Mucosa of descending colon (tissue), 3 donors: ENCODE data around the gene CLTB. TPM values are rescaled to one million over a fixed set of nuclear protein-coding genes. Genes with fewer than 3 reads are reported as not detected.
A peak's percentile ranks its signal among the peaks of the same experiment; 100 is the strongest.

Experiments used
- ATAC-seq: fragments of 200-7000 bp; cut with Tn5 transposase; one replicate; pipeline ENCODE4 v1.9.1; 2020; ENCODE audit warnings: mild to moderate bottlenecking, moderate library complexity
- DNase-seq, 3 donors: peaks; one replicate each; pipeline ENCODE4 v3.0.0-alpha.2; 2020
- H3K36me3 ChIP-seq: fragments of 200-600 bp; one replicate; pipeline ENCODE4 v1.8.0; 2021; ENCODE audit warnings: low read depth, mild to moderate bottlenecking
- H3K4me1 ChIP-seq: fragments of 200-600 bp; one replicate; pipeline ENCODE4 v1.8.0; 2021; ENCODE audit warnings: low read depth, mild to moderate bottlenecking
- H3K4me3 ChIP-seq: fragments of 200-600 bp; one replicate; pipeline ENCODE4 v1.8.0; 2021; ENCODE audit warnings: mild to moderate bottlenecking
- H3K9me3 ChIP-seq: fragments of 200-600 bp; one replicate; pipeline ENCODE4 v1.8.0; 2021; ENCODE audit warnings: mild to moderate bottlenecking
- intact Hi-C, 2 donors: fragments of 100-400 bp; cut with DNase I in 1 of 2; cut with micrococcal nuclease in 1 of 2; formaldehyde crosslinking; loops; one replicate each; pipeline versions ENCODE4 v1.11.0 to v1.11.1; 2022; cut with DNase I, micrococcal nuclease
- long read RNA-seq, 2 donors: library from polyadenylated mRNA; unstranded; transcript quantifications; one replicate each; pipeline ENCODE4 v2.0.0, GENCODE V29; 2019 to 2021
- total RNA-seq, 3 donors: library from RNA; stranded (reverse); fragmentation: NEBNext Ultra II Directional in 2 of 3; extraction: Animal tissue kit (Norgen Biotek cat#: 25700) in 2 of 3; gene quantifications; one replicate each; pipeline versions ENCODE4 v1.2.1 to v1.2.4, GENCODE V29; 2021 to 2023
- TF ChIP-seq, protein P1 (sequence below): fragments of 200-600 bp; IDR thresholded peaks from one replicate; pipeline ENCODE4 v1.8.0; 2022; ENCODE audit warnings: antibody characterized with exemption, mild to moderate bottlenecking
- donor health status: DM: no; HTN: no; CAD: no; lungs with moderate emphysema.
- donor health status: DM: no; HTN: no; CAD: no.
- donor health status: DM: no; HTN: yes; CAD: no.

The CLTB gene
- total RNA-seq = 100 to 1,000 TPM; 144 to 234 (median 199) TPM
- long read RNA-seq, donor 1, transcript CLTB-201 (6 exons, 1,215 nt) = minor isoform, 6 of 252 reads
- long read RNA-seq, donor 1, transcript CLTB-202 (5 exons, 1,161 nt) = major isoform, 227 of 252 reads
- long read RNA-seq, donor 1, partial matches to known transcripts = 9 of 252 reads
- long read RNA-seq, donor 1, other reads (novel, unspliced or antisense) = 8 of 252 reads
- long read RNA-seq, donor 2, transcript CLTB-202 (5 exons, 1,161 nt) = major isoform, 45 of 60 reads
- long read RNA-seq, donor 2, partial matches to known transcripts = 10 of 60 reads
- long read RNA-seq, donor 2, other reads (novel, unspliced or antisense) = 3 of 60 reads

DNA sequence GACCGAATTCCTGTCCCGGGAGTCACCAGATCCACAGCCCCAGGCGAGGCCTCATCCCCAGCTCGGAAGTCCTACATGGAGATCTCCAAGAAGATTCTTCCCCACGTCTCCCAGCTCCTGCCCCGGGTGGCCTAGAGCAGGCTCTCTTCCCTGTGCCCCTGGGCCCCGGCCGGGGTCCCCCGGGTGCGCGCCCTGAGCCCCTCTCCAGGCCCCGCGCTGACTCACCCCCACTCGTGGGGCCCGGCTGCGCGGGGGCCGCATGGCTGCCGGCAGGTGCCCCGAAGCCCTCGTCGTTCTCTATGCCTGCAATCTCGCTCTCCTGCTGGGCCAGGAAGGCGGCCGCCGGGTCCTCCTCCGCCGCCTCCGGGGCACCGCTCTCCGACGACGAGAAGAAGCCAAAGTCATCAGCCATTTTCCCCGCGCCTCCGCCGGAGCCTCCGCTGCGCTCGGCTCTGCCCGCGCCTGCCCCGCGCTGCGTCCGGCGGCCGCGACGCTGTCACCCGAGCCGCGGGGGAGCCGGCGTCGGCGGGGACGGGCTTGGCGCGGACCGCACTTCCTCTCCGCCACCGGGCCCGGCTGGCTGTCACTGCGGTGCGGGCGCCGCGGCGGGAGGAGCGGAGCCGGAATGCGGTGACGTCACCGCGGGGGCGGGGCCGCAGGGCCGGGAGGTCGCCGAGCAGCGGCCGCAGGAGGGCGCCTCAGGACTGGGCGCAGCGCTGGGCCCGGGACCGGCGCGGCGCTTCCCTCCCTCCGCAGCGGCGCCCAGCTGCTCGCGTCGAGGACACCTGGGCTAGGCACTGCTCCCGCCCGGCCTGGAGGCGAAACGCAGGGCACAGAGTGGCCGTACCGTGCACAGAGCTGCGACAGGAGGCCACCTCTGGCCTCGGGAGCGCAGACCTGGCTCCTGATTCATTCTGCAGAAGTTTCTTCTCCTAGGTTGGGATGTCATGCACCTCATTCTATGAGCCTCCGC lies at the start of gene CLTB:
Gene CLTB (minus strand): TSS at position 588 of the 973 bp plus-strand sequence. CDS start 176 bp downstream, at position 412.
- TF ChIP-seq, protein P1, sequence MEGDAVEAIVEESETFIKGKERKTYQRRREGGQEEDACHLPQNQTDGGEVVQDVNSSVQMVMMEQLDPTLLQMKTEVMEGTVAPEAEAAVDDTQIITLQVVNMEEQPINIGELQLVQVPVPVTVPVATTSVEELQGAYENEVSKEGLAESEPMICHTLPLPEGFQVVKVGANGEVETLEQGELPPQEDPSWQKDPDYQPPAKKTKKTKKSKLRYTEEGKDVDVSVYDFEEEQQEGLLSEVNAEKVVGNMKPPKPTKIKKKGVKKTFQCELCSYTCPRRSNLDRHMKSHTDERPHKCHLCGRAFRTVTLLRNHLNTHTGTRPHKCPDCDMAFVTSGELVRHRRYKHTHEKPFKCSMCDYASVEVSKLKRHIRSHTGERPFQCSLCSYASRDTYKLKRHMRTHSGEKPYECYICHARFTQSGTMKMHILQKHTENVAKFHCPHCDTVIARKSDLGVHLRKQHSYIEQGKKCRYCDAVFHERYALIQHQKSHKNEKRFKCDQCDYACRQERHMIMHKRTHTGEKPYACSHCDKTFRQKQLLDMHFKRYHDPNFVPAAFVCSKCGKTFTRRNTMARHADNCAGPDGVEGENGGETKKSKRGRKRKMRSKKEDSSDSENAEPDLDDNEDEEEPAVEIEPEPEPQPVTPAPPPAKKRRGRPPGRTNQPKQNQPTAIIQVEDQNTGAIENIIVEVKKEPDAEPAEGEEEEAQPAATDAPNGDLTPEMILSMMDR = peak; percentile 73
- intact Hi-C loops = loop anchor here in 1 of 2 donors (10.0 kb wide), 1 partner anchor 129 kb away; the partner anchor contains the start of gene CDHR2
- H3K4me1 ChIP-seq = peaks cover 37% of the 10 kb centered on the region
- DNase-seq (peak; percentile 94 to 97 (median 96)), ATAC-seq (peak; percentile 94)
- H3K36me3 ChIP-seq = no peaks in the 10 kb centered on the region
- H3K9me3 ChIP-seq = no peaks in the 10 kb centered on the region
- H3K4me3 ChIP-seq = peak within 1 kb of the TSS; percentile 94

- Histone ChIP-seq H3K36me3 (no peaks in the 10 kb centered on the region), H3K9me3 (no peaks in the 10 kb centered on the region), H3K4me1 (no peaks in the 10 kb centered on the region), H3K4me3 (no peak overlapping the region)
- intact Hi-C loops = no loop called here
- no peak for DNase-seq
- no peak for ATAC-seq
- TF ChIP-seq, protein P1 = no peak
Measured at GRCh38 chr5:176463113-176463764, 46.9 kb upstream of the CLTB start.

- no peak for ATAC-seq
- no peaks in the 10 kb centered on the region for H3K9me3 ChIP-seq
- H3K36me3 ChIP-seq = no peaks in the 10 kb centered on the region
- DNase-seq = no peak
- no peaks in the 10 kb centered on the region for H3K4me1 ChIP-seq
- TF ChIP-seq, protein P1 = no peak
- intact Hi-C loops = no loop called here
- no peak overlapping the region for H3K4me3 ChIP-seq
Measured at GRCh38 chr5:176461349-176461748, 45.0 kb upstream of the CLTB start.

DNA sequence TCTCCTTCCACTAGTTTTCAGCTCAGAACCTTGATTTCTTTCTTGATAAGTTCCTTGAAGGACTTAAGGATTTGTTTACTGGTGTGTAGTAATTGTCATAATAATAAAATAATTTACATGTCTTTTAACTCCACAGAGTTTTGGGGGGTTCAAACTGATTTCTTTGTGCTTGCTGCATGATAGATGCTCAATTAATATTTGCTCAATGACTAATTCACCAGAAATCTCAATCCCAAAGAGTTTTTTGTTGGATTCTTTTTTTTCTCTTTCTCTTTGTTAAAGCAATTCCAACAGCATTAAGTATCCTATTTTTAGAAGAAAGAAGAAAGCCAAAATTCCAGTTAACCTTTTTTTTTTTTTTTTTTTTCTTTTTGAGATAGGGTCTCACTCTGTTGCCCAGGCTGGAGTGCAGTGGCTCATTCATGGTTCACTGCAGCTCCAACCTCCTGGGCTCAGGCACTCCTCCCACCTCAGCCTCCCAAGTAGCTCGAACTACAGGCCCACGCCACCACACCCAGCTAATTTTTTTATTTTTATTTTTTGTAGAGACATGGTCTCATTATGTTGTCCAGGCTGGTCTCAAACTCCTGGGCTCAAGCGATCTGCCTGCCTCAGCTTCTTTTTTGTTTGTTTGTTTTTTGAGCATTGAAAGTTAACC lies 42.7 kb upstream of the CLTB start:
- intact Hi-C loops = no loop called here
- H3K9me3 ChIP-seq = no peaks in the 10 kb centered on the region
- H3K36me3 ChIP-seq = no peaks in the 10 kb centered on the region
- no peak for DNase-seq
- no peaks in the 10 kb centered on the region for H3K4me1 ChIP-seq
- TF ChIP-seq, protein P1 = no peak
- no peak overlapping the region for H3K4me3 ChIP-seq
- ATAC-seq = no peak
